Gastrocnemius medialis (tissue), 4 donors: Measurements from ENCODE around the gene MAPK13.

ENCODE experiments used
- CTCF ChIP-seq, 5 experiments: fragments of 450-650 bp in 3 of 5; fragments of 200-600 bp in 2 of 5; sonication (generic) in 2 of 5; IDR thresholded peaks in 4 of 5; conservative IDR thresholded peaks in 1 of 5; 1 replicate in 4 of 5; 2 replicates in 1 of 5; pipeline ENCODE4 v1.5.1; 2016 to 2019; ENCODE audit warnings: antibody characterized with exemption in 5 of 5, mild to moderate bottlenecking in 3 of 5, moderate library complexity in 3 of 5
- POLR2A ChIP-seq, 2 donors: fragments of 450-650 bp; IDR thresholded peaks; one replicate each; pipeline ENCODE4 v1.6.1; 2017; ENCODE audit warnings: antibody characterized with exemption in 2 of 2, mild to moderate bottlenecking in 2 of 2, moderate library complexity in 2 of 2

GRCh38 chr6:36123270-36124139 lies 6.8 kb upstream of the MAPK13 start:
- TF ChIP-seq CTCF (IDR thresholded peaks at IDR 0.05 in 4 of 5, conservative IDR thresholded peaks at IDR 0.05 in 1 of 5) (peak; percentile 45 to 82 (median 77)), POLR2A (IDR thresholded peaks at IDR 0.05) (no peak)
